Activated CD4-positive, alpha-beta T cell treated with anti-CD3 and anti-CD28 coated beads, Interleukin-2, Interleukin-6, amounts not matched to agents 100 ng/mL and 50 ng/mL, durations not matched to agents 16 hours and 8 hours (primary cell): ENCODE data around the gene DHRS4L2.
"Not testable (repeated sequence)": the region's sequence is repeated elsewhere in the genome, so short reads cannot be mapped to it uniquely, and the experiment has no call there.

Source experiments
- DNase-seq: peaks from one replicate; pipeline ENCODE4 v3.0.0-alpha.2; 2020

The DHRS4L2 gene

DNA sequence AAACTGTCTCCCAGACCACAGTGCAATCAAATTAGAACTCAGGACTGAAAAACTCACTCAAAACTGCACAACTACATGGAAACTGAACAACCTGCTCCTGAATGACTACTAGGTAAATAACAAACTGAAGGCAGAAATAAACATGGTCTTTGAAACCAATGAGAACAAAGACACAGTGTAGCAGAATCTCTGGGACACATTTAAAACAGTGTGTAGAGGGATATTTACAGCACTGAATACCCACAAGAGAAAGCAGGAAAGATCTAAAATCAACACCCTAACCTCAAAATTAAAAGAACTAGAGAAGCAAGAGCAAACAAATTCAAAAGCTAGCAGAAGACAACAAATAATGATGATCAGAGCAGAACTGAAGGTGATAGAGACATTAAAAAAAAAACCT lies 14.7 kb upstream of the DHRS4L2 start:
- not testable (repeated sequence) for DNase-seq

DNA sequence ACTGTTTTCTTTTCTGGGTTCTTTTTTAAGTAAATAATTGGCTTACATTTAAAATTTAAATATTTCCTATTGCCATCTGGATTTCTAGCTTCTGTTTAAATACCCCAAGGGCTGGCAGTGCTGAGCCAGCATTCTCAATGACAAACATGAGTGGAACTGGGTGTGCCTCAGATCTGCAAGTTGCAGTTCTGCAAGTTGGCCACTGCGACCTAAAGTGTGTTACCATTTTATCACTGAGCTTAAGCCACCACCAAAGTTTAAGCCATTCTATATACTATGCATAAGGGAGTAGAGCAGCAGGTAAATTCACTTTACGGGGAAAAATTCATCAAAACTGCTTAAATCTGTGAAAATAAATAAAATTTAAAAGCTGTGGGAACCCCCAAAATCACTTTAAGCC lies 11.5 kb upstream of the DHRS4L2 start:
- not testable (repeated sequence) for DNase-seq

GRCh38 chr14:23981951-23982813 lies 6.5 kb upstream of the DHRS4L2 start:
- not testable (repeated sequence) for DNase-seq

DNA sequence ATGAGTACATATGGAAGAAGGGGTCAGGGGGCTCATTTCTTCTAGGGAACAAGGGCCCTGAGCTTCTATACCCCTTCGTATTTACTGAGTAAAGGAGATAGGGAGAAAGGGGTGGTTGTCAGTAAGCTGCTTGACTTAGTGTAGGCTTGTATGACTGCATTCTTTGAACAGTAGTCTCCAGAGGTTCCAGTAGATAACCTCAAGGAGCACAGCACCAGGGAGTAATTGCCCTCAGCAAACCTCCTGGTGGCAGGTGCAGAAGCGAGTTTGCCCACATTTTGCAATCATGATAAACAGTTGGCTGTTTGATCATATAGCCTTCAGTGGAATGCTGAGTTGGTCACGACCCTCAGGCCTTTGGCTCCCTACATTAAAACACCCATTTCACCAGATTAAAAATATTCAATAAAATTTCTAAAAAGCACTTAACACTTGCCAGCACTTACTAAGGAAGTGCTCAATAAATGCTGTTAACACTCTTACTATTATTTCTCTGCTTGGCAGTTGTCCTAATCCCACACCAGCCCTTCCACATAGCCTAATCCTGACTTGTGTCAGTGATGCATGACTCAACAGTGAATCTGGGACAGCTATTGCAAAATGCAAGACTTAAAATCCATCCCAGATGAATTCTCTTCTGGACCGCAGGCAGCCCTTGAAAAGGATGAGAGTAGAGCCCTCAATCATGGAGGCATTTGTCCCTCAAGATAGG lies 3.7 kb upstream of the DHRS4L2 start:
- DNase-seq = no peak

DNA sequence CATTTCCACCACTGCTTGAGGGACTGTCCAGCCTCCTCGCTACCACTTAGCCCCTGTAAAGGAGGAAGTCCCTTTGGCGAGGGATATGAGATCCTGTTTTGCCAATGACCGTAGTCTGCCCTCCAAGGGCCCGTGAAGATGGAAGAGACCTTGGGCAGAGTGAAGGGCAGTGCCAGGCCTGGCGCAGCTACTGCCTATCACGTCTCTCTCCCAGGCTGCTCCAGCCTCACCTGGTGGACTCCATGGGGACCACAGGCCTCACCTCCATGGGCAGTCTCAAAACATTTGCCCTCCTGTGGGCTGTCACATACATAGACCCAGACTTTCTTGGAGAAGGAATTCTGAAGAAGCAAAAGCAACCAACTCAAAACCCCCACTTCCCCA lies 514 bp upstream of the DHRS4L2 start:
- not testable (repeated sequence) for DNase-seq

GRCh38 chr14:23989734-23990445 lies 1.2 kb downstream of the DHRS4L2 start:
- DNase-seq = peak; percentile 76

DNA sequence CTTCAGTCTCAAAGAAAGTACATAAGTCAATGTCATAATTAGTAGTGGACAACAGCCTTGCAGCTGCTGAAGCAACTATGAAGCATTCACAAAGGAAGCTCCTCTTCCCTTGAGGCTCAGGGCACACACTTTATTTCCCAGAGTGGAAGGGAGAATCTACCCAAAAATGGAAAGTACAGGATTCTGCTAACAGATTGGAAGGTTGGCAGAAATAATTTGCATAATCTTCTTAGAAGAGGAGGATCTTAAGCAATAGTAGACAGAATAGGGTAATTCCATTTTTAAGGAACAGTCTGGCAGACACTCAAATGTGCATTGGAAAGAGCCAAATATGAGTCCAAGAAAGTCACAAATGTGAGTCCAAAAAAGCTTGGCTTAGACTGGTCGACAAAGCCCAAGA lies 2.2 kb downstream of the DHRS4L2 start:
- not testable (repeated sequence) for DNase-seq

GRCh38 chr14:23993042-23993441 lies 4.3 kb downstream of the DHRS4L2 start:
- not testable (repeated sequence) for DNase-seq

DNA sequence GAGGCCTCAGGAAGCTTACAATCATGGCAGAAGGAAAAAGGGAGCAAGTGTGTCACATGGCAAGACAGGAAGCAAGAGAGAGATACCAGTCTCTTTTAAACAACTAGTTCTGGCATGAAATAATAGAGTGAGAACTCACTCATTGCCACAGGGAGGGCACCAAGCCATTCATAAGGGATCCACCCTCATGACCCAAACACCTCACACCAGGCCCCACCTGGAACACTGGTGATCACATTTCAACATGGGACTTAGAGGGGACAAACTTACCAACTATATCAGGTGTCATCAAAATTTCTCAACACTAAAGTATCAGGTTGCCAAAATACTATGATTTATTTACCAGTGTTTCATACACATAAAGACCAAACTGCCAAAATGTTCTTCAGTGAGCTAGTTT lies 7.3 kb downstream of the DHRS4L2 start:
- not testable (repeated sequence) for DNase-seq

- DNase-seq = not testable (repeated sequence)
Observed at GRCh38 chr14:23996825-23997224, 8.1 kb downstream of the DHRS4L2 start.

DNA sequence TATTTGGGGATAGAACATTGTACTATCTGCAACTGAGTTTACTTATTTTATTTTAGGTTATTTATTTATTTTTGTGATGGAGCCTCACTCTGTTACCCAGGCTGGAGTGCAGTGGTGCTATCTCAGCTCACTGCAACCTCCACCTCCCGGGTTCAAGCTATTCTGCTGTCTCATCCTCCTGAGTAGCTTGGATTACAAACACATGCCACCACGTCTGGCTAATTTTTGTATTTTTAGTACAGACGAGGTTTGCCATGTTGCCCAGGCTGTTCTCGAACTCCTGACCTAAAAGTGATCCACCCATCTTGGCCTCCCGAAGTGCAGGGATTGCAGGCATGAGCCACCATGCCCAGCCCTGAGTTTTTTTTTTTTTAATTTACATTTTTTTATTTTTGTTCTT lies 10.9 kb downstream of the DHRS4L2 start:
- DNase-seq = not testable (repeated sequence)

DNA sequence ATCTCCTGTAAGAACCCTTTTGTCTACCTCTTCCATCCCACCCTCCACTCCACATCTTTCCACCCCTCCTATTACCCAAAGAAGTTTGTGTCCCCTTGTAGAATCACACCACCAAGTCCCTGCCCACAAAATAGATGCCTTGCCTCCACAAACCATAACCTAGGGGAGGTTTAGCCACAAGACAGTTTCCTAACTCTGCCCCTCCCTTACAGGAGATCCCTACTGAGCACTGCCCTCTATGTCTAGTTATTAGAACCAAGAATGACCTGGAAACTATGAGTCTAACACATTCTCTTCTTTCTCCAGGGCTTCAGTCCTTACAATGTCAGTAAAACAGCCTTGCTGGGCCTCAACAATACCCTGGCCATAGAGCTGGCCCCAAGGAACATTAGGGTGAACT lies 12.3 kb downstream of the DHRS4L2 start:
- DNase-seq = not testable (repeated sequence)

DNA sequence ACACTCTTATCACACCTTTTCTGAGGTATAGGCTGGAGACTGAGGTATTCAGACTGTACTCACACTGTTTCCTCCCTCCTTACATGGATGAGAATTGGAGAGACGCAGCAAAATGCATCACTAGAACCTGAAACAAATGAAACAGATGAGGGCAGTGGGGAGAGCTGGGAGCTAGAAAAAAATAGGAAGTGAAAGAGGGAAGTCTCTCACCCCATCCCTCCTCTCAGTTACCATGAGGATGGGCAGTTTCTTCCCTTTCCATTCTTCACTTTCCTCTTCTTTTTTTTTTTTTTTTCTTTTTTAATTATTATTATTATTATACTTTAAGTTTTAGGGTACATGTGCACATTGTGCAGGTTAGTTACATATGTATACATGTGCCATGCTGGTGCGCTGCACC lies 12.9 kb downstream of the DHRS4L2 start:
- not testable (repeated sequence) for DNase-seq

DNA sequence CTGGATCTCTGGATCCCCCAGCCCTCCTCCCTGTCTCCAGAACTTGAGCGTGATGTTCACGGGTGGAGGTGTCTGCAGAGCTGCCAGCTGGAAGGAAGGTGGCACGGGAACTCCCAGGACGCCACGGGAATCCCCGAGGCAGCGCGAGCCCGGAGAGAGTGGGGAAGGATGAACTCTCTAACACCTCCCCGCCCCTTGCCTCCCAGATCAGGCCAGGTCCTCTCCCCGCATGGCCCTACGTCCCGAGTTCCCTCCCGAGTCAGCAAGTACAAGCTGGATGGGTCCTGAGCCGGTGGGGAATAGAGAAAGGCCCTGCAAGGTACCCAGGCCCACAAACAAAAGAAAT lies 17.7 kb downstream of the DHRS4L2 start:
- DNase-seq = not testable (repeated sequence)

DNA sequence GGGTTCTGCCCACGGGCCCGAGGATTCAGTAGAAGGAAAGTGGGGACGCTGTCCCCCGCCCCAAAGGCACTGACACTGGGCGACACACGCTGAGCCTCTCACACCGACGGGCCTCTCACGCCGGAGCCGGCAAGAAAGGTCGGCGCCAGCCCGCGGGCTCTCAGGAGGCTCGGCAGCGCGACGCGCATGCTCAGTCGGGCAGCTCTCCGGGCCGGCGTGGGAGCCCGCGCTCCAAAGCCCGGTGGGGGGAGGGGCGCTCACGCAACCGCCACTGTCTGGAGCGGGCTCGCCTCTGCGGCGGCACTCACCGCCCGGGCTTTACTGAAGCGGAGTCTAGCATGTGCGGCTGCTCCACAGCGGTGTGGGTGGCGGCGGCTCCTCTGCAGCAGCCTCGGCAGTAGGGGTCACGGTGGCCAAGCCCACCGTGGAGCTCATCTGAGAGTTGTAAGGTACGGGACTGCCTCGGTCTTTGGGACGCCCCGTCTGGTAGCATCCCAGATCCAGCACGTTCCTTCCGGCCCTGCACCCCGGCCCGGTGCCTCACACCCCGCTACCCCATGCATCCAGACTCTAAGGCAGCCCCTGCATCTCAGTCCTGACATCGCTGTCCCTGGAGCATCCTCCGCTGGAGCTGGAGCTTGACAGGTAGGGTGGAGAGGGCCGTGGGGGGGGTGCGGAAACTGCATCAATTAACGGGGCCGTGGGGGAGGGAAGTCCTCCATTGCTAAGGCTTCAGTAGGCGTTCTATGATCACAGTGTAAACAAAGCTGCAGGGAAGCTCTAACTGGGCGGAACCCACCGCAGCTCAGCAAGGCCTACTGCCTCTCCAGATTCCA lies 18.3 kb downstream of the DHRS4L2 start:
- DNase-seq = peak; percentile 76

DNA sequence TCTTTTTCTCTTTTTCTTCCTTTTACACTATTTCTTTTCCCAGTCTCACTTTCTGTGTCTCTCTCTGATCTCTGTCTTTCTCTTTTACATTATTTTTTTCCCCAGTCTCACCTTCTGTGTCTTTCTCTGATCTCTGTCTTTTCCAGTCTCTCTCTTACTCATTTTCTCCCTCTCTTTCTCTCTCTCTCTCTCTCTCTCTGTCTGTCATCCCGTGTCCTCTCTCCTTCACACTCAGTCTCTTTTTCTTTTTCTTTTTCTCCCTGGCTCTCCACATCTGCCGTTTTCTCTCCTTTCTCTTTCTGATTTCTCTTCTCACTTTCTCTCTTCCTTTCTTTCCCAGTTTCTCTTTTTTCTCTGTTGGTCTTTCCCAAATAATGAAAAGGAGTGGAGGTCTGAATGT lies 22.3 kb downstream of the DHRS4L2 start:
- no peak for DNase-seq

GRCh38 chr14:24012726-24013273 lies 24.1 kb downstream of the DHRS4L2 start:
- not testable (repeated sequence) for DNase-seq

DNA sequence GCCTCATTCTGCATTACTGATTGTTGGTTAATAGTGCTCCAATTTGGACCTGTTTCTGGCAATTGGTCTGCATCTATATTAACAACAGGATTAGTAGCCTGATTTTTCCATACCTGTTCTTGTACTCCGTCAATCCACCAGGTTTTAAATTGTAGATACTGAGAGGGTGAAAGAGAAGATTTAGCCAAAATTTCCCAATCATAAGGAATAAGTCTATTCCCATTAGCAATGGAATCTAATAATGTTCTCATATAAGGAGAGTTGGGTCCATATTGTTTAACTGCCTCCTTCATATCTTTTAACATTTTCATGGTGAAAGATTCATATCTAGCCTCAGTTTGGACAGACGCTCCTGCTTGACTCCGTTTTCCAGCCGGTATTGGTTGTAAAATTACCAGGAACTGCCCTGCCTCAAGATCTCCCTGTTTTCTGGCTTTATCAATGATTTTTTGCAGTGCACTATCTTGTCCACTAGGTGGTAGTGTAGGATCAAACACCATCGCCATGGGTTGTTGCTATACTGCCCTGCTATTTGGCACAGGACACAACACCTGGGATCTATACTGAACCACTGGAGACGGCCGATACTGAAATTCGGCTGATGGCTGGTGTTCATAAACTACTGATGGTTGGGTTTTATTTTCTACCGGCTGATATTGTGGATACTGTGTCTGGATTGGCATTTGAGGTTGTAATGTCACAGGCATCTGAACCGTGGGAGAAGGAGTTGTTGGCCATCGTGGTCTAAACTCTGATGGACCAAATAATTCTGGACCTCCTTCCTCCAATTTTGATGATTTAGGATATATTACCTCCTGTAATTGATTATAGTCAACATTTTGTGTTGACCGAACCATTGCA lies 25.2 kb downstream of the DHRS4L2 start:
- peak; percentile 74 for DNase-seq

DNA sequence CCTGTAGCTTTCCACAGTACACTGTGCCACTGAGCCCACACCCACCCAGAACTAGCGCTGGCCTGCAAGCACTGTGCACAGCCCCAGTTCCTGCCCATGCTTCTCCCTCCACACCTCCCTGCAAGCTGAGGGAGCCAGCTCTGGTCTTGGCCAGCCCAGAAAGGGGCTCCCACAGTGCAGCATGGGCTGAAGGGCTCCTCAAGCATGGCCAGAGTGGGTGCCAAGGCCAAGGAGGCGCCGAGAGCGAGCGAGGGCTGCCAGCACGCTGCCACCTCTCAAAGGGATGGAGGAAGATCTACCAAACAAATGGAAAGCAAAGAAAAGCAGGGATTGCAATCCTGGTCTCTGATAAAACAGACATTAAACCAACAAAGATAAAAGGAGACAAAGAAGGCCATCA lies 27.0 kb downstream of the DHRS4L2 start:
- not testable (repeated sequence) for DNase-seq

GRCh38 chr14:24018978-24019377 lies 30.2 kb downstream of the DHRS4L2 start:
- not testable (repeated sequence) for DNase-seq

DNA sequence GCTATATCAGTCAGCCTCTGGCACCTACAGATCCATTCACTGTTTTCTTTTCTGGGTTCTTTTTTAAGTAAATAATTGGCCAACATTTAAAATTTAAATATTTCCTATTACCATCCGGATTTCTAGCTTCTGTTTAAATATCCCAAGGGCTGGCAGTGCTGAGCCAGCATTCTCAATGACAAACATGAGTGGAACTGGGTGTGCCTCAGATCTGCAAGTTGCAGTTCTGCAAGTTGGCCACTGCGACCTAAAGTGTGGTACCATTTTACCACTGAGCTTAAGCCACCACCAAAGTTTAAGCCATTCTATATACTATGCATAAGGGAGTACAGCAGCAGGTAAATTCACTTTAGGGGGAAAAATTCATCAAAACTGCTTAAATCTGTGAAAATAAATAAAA lies 31.2 kb downstream of the DHRS4L2 start:
- DNase-seq = not testable (repeated sequence)
